ENCODE data around the gene CAMKMT.

- TF ChIP-seq EZH2 (IDR thresholded peaks at IDR 0.05; ENCODE audit: low read length, unreplicated experiment) (no peak), CTCF (conservative IDR thresholded peaks at IDR 0.05; ENCODE audit: low read depth, low read length) (no peak), EZH2phosphoT487 (IDR thresholded peaks at IDR 0.05; ENCODE audit: borderline replicate concordance, low read length) (no peak)
Measured at GRCh38 chr2:44477657-44478414, 116.1 kb downstream of the CAMKMT start.

Data from PC-3 (cell line).